T47D (cell line): ENCODE data around the gene PRTG.
"Not testable (repeated sequence)": the region's sequence is repeated elsewhere in the genome, so short reads cannot be mapped to it uniquely, and the experiment has no call there.

Experiments
- DNase-seq, 2 experiments: peaks; one replicate each; pipeline versions ENCODE4 v3.0.0 to v3.0.0-alpha.2; 2011 to 2012; ENCODE audit warnings: low read depth in 1 of 2, low spot score in 1 of 2
- JUND ChIP-seq: IDR thresholded peaks from 2 replicates; pipeline ENCODE4 v1.6.1; 2012; ENCODE audit warnings: low read depth
- in situ Hi-C: cut with HindIII; loops from 2 replicates; pipeline ENCODE4 v1.10.0; 2016; ENCODE audit warnings: low sequenced_read_pairs, low pct_unique_long_range_greater_than_20kb

Gene PRTG

DNA sequence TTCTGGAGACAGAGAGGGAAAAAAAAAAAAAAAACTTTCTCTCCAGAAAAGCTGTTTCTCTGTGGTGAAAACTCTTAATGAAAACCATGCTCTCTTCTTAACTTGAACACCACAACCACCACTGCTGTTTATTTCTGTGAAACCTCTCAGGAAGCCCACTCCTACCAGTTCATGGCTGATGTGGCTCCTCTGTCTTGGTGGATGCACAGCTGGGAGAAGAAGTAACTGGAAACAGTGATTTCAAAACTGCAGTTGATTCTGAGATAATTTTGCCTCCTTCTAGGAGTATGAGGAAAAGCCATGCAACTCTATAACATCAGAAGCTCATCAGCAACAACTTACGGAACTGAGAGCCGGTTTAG lies 114.6 kb downstream of the PRTG start:
- no peak for TF ChIP-seq JUND
- in situ Hi-C loops = no loop called here
- no peak for DNase-seq

DNA sequence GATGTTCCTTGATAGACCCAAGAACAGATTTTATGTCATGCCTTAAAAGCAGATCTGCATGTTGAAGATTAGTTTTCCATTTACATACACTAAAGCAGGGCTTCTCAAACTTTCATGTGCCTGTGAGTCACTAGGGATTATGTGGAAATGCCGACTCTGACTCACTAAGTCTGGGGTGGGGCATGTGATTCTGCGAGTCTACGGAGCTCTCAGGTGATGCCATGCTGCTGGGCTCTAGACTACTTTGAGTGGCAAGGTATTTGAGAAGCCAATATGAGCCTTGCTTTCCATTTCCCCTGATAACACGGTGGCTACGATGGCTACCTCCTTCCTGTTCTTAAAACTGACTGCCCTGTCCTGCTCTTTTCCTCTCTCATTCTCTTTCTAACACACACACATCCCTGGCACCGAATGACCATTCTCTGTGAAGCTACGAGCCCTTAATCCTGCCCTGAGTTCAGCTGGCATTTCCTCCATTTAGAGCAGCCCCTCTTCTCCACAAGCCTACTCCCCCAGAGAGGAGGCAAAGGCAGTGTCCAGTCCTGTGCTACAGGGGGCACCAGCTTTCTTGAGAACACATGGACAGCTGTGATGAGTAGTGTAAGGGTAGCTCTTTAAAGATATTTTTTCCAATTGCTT lies 115.1 kb downstream of the PRTG start:
- no peak for TF ChIP-seq JUND
- DNase-seq = no peak
- in situ Hi-C loops = no loop called here

DNA sequence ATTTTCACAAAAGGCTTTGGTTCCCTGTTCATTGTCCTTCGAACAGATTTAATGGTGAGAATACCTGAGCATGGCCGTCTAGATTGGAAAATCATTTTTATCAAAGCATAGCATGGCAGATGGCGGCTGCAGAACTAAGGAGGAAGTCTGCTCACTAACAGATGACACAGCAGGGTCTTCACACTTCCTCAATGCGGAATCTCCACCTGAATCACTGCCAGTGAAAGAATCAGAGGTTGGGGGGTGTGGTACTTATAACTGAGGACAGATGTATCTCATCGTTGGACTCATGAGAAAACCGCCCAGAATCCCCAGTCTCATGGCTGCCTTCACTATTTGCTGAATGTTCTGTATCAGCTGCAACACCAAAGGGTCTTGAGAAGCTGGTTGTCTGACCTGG lies 123.2 kb downstream of the PRTG start:
- in situ Hi-C loops = no loop called here
- DNase-seq = no peak
- TF ChIP-seq JUND = no peak

DNA sequence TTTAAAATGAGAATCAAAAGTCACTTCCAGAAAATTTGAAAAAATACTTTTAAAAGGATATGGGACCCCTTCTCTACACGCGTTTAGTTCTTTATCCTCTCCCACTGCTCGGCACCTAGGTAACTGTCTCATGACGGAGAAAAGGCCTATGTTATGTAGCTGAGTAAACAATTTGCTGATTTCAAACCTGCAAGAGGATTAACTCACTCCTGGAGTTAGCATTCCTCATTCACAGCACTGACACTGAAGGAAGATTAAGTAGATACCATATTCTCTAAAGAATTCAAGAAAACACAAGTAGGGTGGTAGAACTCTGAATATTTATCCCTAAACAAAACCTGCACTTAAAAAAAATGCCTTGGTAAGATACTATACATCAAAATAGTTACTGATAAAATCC lies 124.6 kb downstream of the PRTG start:
- no peak for DNase-seq
- TF ChIP-seq JUND = no peak
- in situ Hi-C loops = no loop called here

DNA sequence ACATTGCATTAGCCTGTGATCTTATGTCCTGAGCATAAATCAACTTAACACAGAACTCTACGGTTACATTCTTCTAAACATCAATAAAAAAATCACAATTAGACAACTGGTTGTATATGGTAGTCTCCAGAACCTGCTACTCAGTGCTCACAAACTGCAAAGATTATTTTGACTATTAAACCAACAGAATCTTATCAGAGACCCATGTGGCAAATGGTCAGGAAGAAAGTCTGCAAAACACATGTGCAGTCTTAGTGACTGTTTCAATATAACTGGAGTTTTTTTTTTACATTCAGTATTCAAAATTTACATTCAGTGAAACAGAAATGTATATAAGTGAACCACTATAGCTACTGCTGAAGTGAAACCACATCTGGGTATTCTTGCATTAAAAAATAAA lies 127.5 kb downstream of the PRTG start:
- in situ Hi-C loops = no loop called here
- no peak for TF ChIP-seq JUND
- DNase-seq = no peak

DNA sequence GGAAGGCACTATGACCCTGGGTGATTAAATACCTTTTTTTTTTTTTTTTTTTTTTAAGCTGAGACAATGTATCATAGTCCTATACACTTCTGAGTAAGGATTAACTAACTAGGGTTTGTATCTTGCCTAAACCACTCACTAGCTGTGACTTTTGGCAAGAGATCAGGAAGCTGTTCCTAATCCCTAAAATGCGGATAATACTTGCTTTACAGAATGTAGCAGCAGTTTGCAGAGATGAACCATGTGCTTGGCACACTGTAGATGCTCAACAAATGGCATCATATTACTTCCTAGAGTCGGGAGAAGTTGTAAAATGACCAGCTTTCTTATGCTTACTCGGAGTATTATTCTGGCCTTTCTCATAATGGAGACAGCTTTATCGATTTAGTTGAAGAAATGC lies 129.2 kb downstream of the PRTG start:
- no peak for DNase-seq
- in situ Hi-C loops = no loop called here
- no peak for TF ChIP-seq JUND

DNA sequence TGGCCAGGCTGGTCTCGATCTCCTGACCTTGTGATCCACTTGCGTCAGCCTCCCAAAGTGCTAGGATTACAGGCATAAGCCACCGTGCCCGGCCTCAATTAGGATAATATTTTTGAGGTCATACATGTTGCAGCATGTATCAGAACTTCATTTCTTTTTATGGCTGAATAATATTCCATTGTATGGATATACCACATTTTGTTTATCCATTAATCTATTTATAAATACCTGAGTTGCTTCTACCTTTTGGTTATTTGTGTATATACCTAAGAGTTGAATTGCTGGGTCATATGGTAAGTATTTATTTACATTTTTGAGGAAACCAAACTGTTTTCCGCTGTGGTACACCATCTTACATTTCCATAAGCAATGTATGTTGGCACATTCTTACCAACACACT lies 136.7 kb downstream of the PRTG start:
- no peak for TF ChIP-seq JUND
- no peak for DNase-seq
- in situ Hi-C loops = no loop called here

DNA sequence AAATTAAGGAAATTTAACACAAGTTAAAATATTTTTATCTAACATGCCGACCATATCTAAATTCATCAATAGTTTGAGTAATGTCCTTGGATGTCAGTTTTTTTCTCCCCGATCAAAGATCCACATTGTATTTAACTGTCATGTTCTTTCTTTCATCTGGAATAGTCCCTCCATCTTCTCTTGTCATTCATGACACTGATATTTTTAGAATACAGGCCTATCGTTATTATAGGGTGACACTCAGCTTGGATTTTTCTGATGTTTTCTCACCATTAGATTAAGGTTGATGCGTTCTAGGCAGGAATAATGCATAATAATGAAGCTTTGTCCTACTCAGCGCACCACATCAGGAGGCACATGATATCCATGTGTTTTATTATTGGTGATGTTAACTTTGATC lies 141.6 kb downstream of the PRTG start:
- no peak for DNase-seq
- TF ChIP-seq JUND = no peak
- in situ Hi-C loops = no loop called here

DNA sequence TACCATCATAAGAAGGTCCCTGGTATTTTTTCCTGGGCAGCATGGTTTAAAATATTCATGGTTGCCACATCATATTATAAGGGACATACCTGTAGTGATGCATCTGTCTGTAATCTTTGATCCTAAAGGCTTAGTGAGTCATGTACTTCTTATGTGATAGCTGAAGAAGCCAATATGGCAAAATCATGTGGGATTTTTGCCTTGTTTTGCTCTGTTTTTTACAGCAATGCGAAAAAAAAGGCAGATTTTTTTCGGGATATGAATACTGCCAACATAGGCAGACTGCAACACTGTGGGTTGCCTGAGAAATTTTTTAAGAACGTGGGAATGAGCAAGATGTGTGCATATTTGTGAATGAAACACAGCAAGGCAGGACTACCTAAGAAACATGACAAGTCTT lies 143.5 kb downstream of the PRTG start:
- no peak for DNase-seq
- no peak for TF ChIP-seq JUND
- in situ Hi-C loops = no loop called here

DNA sequence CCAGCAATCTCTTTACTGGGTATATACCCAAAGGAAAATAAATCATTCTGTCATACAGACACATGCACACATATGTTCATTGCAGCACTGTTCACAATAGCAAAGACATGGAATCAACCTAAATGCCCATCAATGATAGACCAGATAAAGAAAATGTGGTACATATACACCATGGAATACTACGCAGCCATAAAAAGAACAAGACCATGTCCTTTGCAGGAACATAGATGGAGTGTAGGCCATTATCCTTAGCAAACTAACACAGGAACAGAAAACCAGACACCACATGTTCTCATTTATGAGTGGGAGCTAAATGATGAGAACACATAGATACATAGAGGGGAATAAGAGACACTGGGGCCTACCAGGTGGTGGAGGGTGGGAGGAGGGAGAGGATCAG lies 149.9 kb downstream of the PRTG start:
- DNase-seq, in situ Hi-C loops: not testable (repeated sequence)

DNA sequence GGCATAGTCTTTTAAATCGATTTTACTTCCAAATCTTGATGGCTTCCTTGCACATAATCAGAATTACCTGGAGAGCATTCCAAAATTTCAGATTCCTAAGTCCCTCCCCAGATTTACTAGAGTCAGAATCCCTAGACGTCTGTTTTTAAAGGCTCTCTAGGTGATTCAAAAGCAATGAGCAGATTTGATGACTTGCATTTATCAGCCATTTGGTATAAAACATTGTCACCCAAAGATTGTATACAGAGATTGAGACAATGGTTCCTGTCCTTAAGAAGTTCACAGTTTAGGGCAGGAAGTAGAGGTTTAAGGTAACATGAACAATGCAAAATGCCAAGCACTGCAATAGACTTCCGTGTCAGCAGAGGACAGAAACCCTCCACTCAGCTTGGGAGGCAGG lies 152.2 kb downstream of the PRTG start:
- no peak for DNase-seq
- TF ChIP-seq JUND = no peak
- in situ Hi-C loops = no loop called here

DNA sequence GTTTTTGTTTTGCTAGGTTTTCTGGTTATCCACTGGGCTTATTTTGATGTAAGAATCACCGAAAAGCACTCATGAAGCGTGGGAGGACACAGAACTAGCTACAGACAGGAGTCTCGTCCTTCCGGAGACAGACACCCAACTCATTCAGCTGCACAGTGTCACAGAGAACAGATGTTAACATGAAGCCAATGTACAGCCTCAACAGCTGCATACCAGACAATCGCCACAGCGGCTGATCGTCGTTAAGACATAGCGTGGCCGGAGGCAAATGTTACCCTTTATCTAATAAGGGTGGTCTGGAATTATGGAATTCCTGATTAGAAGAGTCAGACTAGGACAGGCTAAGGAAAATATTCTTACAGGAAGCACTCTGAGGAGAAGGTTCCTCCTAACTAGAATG lies 153.7 kb downstream of the PRTG start:
- DNase-seq = peak in 1 of 2 experiments; percentile 1
- TF ChIP-seq JUND = no peak
- in situ Hi-C loops = no loop called here

DNA sequence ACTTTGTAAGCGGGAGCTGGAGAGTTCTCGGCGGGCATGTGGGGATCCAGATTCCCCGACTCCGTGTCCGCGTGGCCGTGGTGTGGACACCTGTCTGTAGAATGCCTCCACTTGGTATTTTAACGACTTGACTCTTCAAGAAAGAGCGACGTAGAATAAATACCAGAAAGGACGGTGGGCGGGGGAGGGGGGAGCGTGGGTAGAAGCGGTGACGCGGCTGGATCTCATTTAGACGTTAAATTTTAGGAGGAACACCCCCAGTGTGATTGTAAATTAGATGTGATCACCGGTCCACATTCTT lies 154.2 kb downstream of the PRTG start:
- in situ Hi-C loops = no loop called here
- no peak for TF ChIP-seq JUND

DNA sequence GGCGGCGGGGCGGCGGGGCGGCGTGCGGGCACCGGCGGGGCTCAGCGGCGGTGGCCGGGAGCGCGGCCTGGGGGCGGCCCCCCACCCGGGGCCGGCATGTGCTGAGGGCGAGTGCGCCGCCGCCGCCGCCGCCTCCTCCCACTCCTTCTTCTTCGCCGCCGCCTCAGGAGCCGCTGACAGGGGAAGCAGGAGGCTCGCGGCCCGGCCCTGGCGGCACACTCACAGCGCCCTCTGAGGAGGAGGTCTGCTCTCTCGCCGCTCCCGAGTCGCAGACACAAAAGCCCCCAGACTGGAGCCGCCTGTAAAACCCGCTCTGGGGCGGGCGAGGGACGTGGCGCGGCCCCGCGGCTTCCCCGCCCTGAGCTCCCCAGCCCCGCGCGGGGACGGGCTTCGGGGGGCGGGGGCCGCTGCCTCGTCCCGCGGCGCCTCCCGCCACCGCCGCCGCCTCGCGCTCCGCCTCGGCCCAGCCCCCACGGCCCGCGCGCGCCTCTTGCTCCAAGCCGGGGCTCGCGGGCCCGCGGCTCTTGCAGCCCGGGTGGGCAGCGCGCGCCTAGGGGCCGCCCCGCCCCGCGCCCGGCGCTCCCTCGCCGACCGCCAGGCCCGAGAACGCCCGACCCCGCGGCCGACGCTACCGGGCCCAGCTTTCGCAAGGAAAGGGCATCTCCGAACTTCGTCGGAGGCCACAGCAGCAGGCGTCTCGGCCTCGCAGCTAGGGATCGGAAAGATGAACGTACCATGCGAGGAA lies 154.7 kb downstream of the PRTG start, which contains the start of gene PYGO1:
TSS of gene PYGO1 (minus strand) at position 276 of the 745 bp plus-strand sequence. CDS start 462 bp downstream, outside the sequence.
- in situ Hi-C loops = no loop called here

More for the DNA sequence above, 154.2 kb downstream of the PRTG start:
- DNase-seq = no peak

More for the DNA sequence above, 154.7 kb downstream of the PRTG start, which contains the start of gene PYGO1:
- DNase-seq = peak; percentile 61 to 69
- TF ChIP-seq JUND = no peak
